Measurements from ENCODE around the gene CTSG. TPM values are rescaled to one million over a fixed set of nuclear protein-coding genes. Genes with fewer than 3 reads are reported as not detected.

Gene CTSG
- total RNA-seq, 1 experiment from 2014 or later, result not detected

Other genes with a start within 250 kb of the CTSG start
- 0.09 and 0.53 TPM in 2 replicates for gene ADCY4, start 241.2 kb downstream of the CTSG start, total RNA-seq (2021)
- 0.35 TPM in 1 of 2 replicates, not detected in the other for gene RIPK3, start 236.3 kb downstream of the CTSG start, total RNA-seq (2021)
- 43.0 and 46.4 TPM in 2 replicates for gene NFATC4, start 208.1 kb downstream of the CTSG start, total RNA-seq (2021)
- 18.1 and 18.7 TPM in 2 replicates for gene NYNRIN, start 177.2 kb downstream of the CTSG start, total RNA-seq (2021)
- gene CBLN3, start 146.6 kb downstream of the CTSG start, total RNA-seq (2021), result 0.39 and 0.44 TPM in 2 replicates
- 30.0 and 31.3 TPM in 2 replicates for gene KHNYN, start 146.3 kb downstream of the CTSG start, total RNA-seq (2021)
- 56.2 and 65.0 TPM in 2 replicates for gene SDR39U1, start 133.5 kb downstream of the CTSG start, total RNA-seq (2021)
- not detected in 2 replicates for gene CMA1, start 68.0 kb downstream of the CTSG start, total RNA-seq (2021)
- gene GZMH, start 33.4 kb upstream of the CTSG start, total RNA-seq (2021), result not detected in 2 replicates
- not detected in 2 replicates for gene GZMB, start 57.9 kb upstream of the CTSG start, total RNA-seq (2021)

Measured in H9 (cell line).